ENCODE results near the gene TK2. TPM values are rescaled to one million over a fixed set of nuclear protein-coding genes. Genes with fewer than 3 reads are reported as not detected.

TK2 gene
- polyA plus RNA-seq, 3 donors, result 29.8 to 38.9 (median 32.4) TPM

DNA sequence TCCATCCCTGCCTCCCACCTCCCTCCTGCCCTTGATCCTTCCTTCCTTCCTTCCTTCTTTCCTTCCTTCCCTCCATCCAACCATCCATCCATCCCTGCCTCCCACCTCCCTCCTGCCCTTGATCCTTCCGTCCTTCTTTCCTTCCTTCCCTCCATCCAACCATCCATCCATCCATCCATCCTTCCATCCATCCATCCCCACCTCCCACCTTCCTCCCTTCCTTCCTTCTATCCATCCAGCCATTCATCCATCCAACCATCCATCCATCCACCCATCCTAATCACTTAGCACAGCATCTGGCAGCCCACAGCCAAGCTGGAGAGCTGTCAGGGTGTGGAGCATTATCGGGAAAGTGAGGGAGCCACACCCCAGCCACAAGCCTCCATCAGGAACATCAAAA lies 54.5 kb downstream of the TK2 start:
- no peaks in the 10 kb centered on the region for H4K20me1 ChIP-seq (ENCODE audit: insufficient read depth, low read length)
- TF ChIP-seq, protein P1, sequence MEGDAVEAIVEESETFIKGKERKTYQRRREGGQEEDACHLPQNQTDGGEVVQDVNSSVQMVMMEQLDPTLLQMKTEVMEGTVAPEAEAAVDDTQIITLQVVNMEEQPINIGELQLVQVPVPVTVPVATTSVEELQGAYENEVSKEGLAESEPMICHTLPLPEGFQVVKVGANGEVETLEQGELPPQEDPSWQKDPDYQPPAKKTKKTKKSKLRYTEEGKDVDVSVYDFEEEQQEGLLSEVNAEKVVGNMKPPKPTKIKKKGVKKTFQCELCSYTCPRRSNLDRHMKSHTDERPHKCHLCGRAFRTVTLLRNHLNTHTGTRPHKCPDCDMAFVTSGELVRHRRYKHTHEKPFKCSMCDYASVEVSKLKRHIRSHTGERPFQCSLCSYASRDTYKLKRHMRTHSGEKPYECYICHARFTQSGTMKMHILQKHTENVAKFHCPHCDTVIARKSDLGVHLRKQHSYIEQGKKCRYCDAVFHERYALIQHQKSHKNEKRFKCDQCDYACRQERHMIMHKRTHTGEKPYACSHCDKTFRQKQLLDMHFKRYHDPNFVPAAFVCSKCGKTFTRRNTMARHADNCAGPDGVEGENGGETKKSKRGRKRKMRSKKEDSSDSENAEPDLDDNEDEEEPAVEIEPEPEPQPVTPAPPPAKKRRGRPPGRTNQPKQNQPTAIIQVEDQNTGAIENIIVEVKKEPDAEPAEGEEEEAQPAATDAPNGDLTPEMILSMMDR (IDR thresholded peaks at IDR 0.05), result no peak
- Mint-ChIP-seq H3K4me3 (no peak overlapping the region), H3K36me3 (peaks cover 31 to 33% of the 10 kb centered on the region in 2 donors), H3K27ac (no peak overlapping the region), H3K27me3 (ENCODE audit: low read depth in 3 of 3) (peaks cover 0 to 16% (median 6%) of the 10 kb centered on the region in 3 donors), H3K4me1 (peaks cover 26% of the 10 kb centered on the region), H3K9me3 (peaks cover 0 to 8% (median 1%) of the 10 kb centered on the region in 7 donors)
- H3K4me1 ChIP-seq (ENCODE audit: control insufficient read depth in 1 of 2, insufficient read depth in 2 of 2, low read length in 2 of 2), result peaks cover 8 to 9% of the 10 kb centered on the region in 2 donors
- H2AFZ ChIP-seq (ENCODE audit: insufficient read depth, low read depth, low read length, poor library complexity, severe bottlenecking), result no peak overlapping the region
- no peaks in the 10 kb centered on the region for H3K36me3 ChIP-seq (replicated peaks in 1 of 2; ENCODE audit: control insufficient read depth in 1 of 2, insufficient read depth in 2 of 2, low read length in 2 of 2)
- H3K9me3 ChIP-seq (replicated peaks in 1 of 2; ENCODE audit: control insufficient read depth in 1 of 2, insufficient read depth in 1 of 2, low read length in 2 of 2), result no peaks in the 10 kb centered on the region
- no peak for DNase-seq
- H3K4me3 ChIP-seq (replicated peaks in 1 of 3; ENCODE audit: low read depth in 2 of 3, low read length in 3 of 3), result no peak overlapping the region
- H3K27me3 ChIP-seq (ENCODE audit: control insufficient read depth in 2 of 2, insufficient read depth in 2 of 2, low read length in 2 of 2), result no peaks in the 10 kb centered on the region
- no peak overlapping the region for H3K4me2 ChIP-seq (replicated peaks; ENCODE audit: extremely low read depth, low read length, poor library complexity, severe bottlenecking)
- intact Hi-C loops (cut with micrococcal nuclease), result no loop called here
- H3K9ac ChIP-seq (ENCODE audit: insufficient read depth, low read length, poor library complexity, severe bottlenecking), result no peak overlapping the region
- WGBS (ENCODE audit: insufficient coverage), result 95% methylated on average over 1 of the region's 2 CpGs
- H3K79me2 ChIP-seq (ENCODE audit: insufficient read depth, low read length), result no peaks in the 10 kb centered on the region
- H3K27ac ChIP-seq (ENCODE audit: low read depth in 1 of 2, low read length in 2 of 2), result no peak overlapping the region

DNA sequence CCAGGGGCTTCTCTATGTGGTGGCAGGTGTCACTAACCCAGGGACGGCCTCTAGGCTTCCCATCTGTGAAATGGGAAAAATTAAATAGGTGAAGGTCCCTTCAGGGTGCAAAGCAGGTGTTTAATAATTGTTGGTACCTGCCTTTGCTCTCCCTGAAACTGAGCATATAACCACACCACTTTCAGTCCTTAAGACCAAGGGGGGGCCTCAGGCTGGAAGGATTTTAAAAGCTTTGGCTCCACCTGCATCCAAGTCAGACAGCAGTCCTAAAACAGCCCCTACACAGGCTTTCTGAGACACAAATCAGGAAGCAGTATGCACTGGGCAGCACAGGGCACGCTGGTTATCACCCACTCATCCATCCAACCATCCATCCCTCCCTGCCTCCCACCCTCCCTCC lies 55.0 kb downstream of the TK2 start:
- TF ChIP-seq, protein P1 (IDR thresholded peaks at IDR 0.05), result no peak
- H2AFZ ChIP-seq (ENCODE audit: insufficient read depth, low read depth, low read length, poor library complexity, severe bottlenecking), result no peak overlapping the region
- 100% methylated on average over 1 of the region's 2 CpGs for WGBS (ENCODE audit: insufficient coverage)
- peaks cover 8 to 11% of the 10 kb centered on the region in 2 donors for H3K4me1 ChIP-seq (ENCODE audit: control insufficient read depth in 1 of 2, insufficient read depth in 2 of 2, low read length in 2 of 2)
- Mint-ChIP-seq H3K27ac (no peak overlapping the region), H3K27me3 (ENCODE audit: low read depth in 3 of 3) (peaks cover 0 to 16% (median 6%) of the 10 kb centered on the region in 3 donors), H3K4me1 (peaks cover 24% of the 10 kb centered on the region), H3K4me3 (no peak overlapping the region), H3K36me3 (peaks cover 33 to 34% of the 10 kb centered on the region in 2 donors), H3K9me3 (peaks cover 0 to 8% (median 1%) of the 10 kb centered on the region in 7 donors)
- no peak overlapping the region for H3K27ac ChIP-seq (ENCODE audit: low read depth in 1 of 2, low read length in 2 of 2)
- intact Hi-C loops (cut with micrococcal nuclease), result no loop called here
- H3K36me3 ChIP-seq (replicated peaks in 1 of 2; ENCODE audit: control insufficient read depth in 1 of 2, insufficient read depth in 2 of 2, low read length in 2 of 2), result no peaks in the 10 kb centered on the region
- no peaks in the 10 kb centered on the region for H3K79me2 ChIP-seq (ENCODE audit: insufficient read depth, low read length)
- DNase-seq, result no peak
- H3K4me3 ChIP-seq (replicated peaks in 1 of 3; ENCODE audit: low read depth in 2 of 3, low read length in 3 of 3), result no peak overlapping the region
- H3K4me2 ChIP-seq (replicated peaks; ENCODE audit: extremely low read depth, low read length, poor library complexity, severe bottlenecking), result no peak overlapping the region
- no peaks in the 10 kb centered on the region for H3K27me3 ChIP-seq (ENCODE audit: control insufficient read depth in 2 of 2, insufficient read depth in 2 of 2, low read length in 2 of 2)
- H4K20me1 ChIP-seq (ENCODE audit: insufficient read depth, low read length), result no peaks in the 10 kb centered on the region
- no peak overlapping the region for H3K9ac ChIP-seq (ENCODE audit: insufficient read depth, low read length, poor library complexity, severe bottlenecking)
- H3K9me3 ChIP-seq (replicated peaks in 1 of 2; ENCODE audit: control insufficient read depth in 1 of 2, insufficient read depth in 1 of 2, low read length in 2 of 2), result no peaks in the 10 kb centered on the region

Measured in CD14-positive monocyte (primary cell).